HUES64 (cell line): Measurements from ENCODE around the gene S100A2.
"Not testable (repeated sequence)": the region's sequence is repeated elsewhere in the genome, so short reads cannot be mapped to it uniquely, and the experiment has no call there.

Experiments used
- H3K27ac ChIP-seq: 2 replicates; pipeline ENCODE4 v1.7.0; 2013; ENCODE audit warnings: low read depth, low read length, inconsistent platforms
- H3K27me3 ChIP-seq: 2 replicates; pipeline ENCODE4 v1.6.1; 2013; ENCODE audit warnings: mild to moderate bottlenecking, low read length; ENCODE audit not compliant: insufficient read depth
- H3K36me3 ChIP-seq: 2 replicates; pipeline ENCODE4 v1.6.1; 2013; ENCODE audit warnings: mild to moderate bottlenecking, low read length; ENCODE audit not compliant: insufficient read depth
- H3K4me1 ChIP-seq: 2 replicates; pipeline ENCODE4 v1.6.1; 2013; ENCODE audit warnings: mild to moderate bottlenecking, low read length, moderate library complexity; ENCODE audit not compliant: insufficient read depth
- H3K4me3 ChIP-seq: 2 replicates; pipeline ENCODE4 v1.5.1; 2013; ENCODE audit warnings: mild to moderate bottlenecking, low read length, moderate library complexity
- H3K9ac ChIP-seq: 2 replicates; pipeline ENCODE4 v1.6.1; 2013; ENCODE audit warnings: mild to moderate bottlenecking, low read depth, low read length
- H3K9me3 ChIP-seq: 2 replicates; pipeline ENCODE4 v1.6.1; 2013; ENCODE audit warnings: low read depth, low read length; ENCODE audit not compliant: insufficient read depth
- WGBS: fragments of 150-250, 120-280 bp; methylation state at CpG from one replicate; pipeline ENCODE4 v1.1.7; 2013; ENCODE audit warnings: missing lambda C conversion rate; 5-methylcytosine and 5-hydroxymethylcytosine counted together

S100A2 gene

DNA sequence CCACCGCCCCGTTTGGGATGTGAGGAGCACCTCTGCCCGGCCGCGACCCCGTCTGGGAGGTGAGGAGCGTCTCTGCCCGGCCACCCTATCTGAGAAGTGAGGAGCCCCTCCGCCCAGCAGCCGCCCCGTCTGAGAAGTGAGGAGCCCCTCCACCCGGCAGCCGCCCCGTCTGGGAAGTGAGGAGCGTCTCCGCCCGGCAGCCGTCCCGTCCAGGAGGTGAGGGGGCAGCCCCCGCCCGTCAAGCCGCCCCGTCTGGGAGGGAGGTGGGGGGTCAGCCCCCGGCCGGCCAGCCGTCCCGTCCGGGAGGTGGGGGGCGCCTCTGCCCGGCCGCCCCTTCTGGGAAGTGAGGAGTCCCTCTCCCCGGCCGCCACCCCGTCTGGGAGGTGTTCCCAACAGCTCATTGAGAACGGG lies 9.4 kb upstream of the S100A2 start:
- 92% methylated on average over 35 of the region's 35 CpGs for WGBS
- not testable (repeated sequence) for H3K9me3 ChIP-seq, H3K27ac ChIP-seq, H3K4me3 ChIP-seq, H3K9ac ChIP-seq, H3K36me3 ChIP-seq, H3K27me3 ChIP-seq
- H3K4me1 ChIP-seq = peaks cover 16% of the 10 kb centered on the region; the same call in 1 of the 2 replicates

GRCh38 chr1:153573351-153573750 lies 7.7 kb upstream of the S100A2 start:
- H3K9ac ChIP-seq = no peak overlapping the region
- H3K36me3 ChIP-seq = no peaks in the 10 kb centered on the region
- peaks cover 8% of the 10 kb centered on the region for H3K4me1 ChIP-seq
- H3K27me3 ChIP-seq = no peaks in the 10 kb centered on the region
- WGBS = 94% methylated on average over 3 of the region's 3 CpGs
- peaks cover 3% of the 10 kb centered on the region; the same call in 1 of the 2 replicates for H3K9me3 ChIP-seq
- H3K27ac ChIP-seq = no peak overlapping the region
- no peak overlapping the region for H3K4me3 ChIP-seq

- 48% methylated on average over 3 of the region's 3 CpGs for WGBS
- Histone ChIP-seq H3K27ac (no peak overlapping the region), H3K9me3 (peaks cover 3% of the 10 kb centered on the region; the same call in 1 of the 2 replicates), H3K27me3 (no peaks in the 10 kb centered on the region), H3K36me3 (no peaks in the 10 kb centered on the region), H3K4me3 (no peak overlapping the region), H3K4me1 (peaks cover 8% of the 10 kb centered on the region), H3K9ac (no peak overlapping the region)
Measured at GRCh38 chr1:153572569-153573015, 6.9 kb upstream of the S100A2 start.

- Histone ChIP-seq H3K36me3 (no peaks in the 10 kb centered on the region), H3K4me1 (peaks cover 16% of the 10 kb centered on the region), H3K9me3 (peaks cover 3% of the 10 kb centered on the region; the same call in 1 of the 2 replicates), H3K9ac (no peak overlapping the region), H3K4me3 (no peak overlapping the region), H3K27me3 (no peaks in the 10 kb centered on the region), H3K27ac (no peak overlapping the region)
- 84% methylated on average over 7 of the region's 7 CpGs for WGBS
Measured at GRCh38 chr1:153571706-153572105, 6.1 kb upstream of the S100A2 start.

- Histone ChIP-seq H3K4me3 (no peak overlapping the region), H3K9me3 (peaks cover 3% of the 10 kb centered on the region; the same call in 1 of the 2 replicates), H3K9ac (no peak overlapping the region), H3K27ac (no peak overlapping the region), H3K36me3 (no peaks in the 10 kb centered on the region), H3K27me3 (no peaks in the 10 kb centered on the region), H3K4me1 (peaks cover 23% of the 10 kb centered on the region)
- WGBS = 96% methylated on average over 5 of the region's 5 CpGs
Measured at GRCh38 chr1:153570874-153571273, 5.2 kb upstream of the S100A2 start.

- Histone ChIP-seq H3K4me3 (no peak overlapping the region), H3K27me3 (no peaks in the 10 kb centered on the region), H3K9me3 (peaks cover 3% of the 10 kb centered on the region; the same call in 1 of the 2 replicates), H3K9ac (no peak overlapping the region), H3K27ac (no peak overlapping the region), H3K4me1 (peaks cover 31% of the 10 kb centered on the region), H3K36me3 (no peaks in the 10 kb centered on the region)
- 96% methylated on average over 8 of the region's 8 CpGs for WGBS
Measured at GRCh38 chr1:153569465-153569864, 3.8 kb upstream of the S100A2 start.

GRCh38 chr1:153568367-153569099 lies 2.9 kb upstream of the S100A2 start:
- H3K27me3 ChIP-seq = no peaks in the 10 kb centered on the region
- H3K9ac ChIP-seq = peak overlapping the region; percentile 9; the same call in 1 of the 2 replicates
- H3K9me3 ChIP-seq = no peaks in the 10 kb centered on the region
- no peaks in the 10 kb centered on the region for H3K36me3 ChIP-seq
- H3K4me3 ChIP-seq = peak overlapping the region; percentile 15
- peak overlapping the region; percentile 0; the same call in 1 of the 2 replicates for H3K27ac ChIP-seq
- peaks cover 31% of the 10 kb centered on the region for H3K4me1 ChIP-seq
- WGBS = 22% methylated on average over 25 of the region's 25 CpGs

DNA sequence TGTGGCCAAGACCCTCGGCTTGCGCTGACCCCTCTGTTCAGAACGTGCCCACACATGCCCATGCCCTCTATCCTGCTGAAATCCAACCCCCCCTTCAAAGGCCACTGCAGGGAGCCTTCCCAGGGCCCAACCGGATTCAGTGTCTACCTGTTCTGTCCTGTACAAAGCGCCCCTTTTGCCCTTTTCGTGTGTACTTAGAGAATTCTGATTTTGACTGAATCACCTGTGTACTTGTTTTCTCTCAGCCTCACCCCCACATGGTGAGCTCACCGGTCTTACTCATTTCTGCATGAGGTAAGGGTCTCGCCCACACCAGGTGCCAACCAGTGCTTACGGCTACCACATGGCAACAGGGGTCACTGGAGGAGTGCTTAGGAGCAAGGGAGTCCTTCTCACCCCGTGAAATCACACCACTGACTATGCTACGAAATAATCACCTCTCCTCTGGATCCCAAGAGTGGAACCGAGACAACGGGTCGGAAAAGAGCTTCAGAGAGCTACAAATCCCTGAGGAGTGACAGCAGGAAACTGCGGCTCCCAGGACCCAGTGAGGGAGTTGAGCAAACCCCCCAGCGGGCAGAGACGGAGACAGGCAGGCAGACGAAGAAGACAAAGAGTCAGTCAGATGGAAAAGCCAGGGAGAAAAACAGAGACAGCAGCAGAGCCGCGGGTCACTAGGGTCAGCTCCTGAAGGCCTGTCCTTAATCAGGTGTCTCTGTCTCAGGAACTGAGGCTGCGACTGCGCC lies 2.1 kb upstream of the S100A2 start:
- Histone ChIP-seq H3K9ac (peak overlapping the region; percentile 9; the same call in 1 of the 2 replicates), H3K27me3 (no peaks in the 10 kb centered on the region), H3K9me3 (no peaks in the 10 kb centered on the region), H3K36me3 (no peaks in the 10 kb centered on the region), H3K4me3 (peak overlapping the region; percentile 15), H3K27ac (peak overlapping the region; percentile 0; the same call in 1 of the 2 replicates), H3K4me1 (peaks cover 31% of the 10 kb centered on the region)
- WGBS = 66% methylated on average over 22 of the region's 22 CpGs

DNA sequence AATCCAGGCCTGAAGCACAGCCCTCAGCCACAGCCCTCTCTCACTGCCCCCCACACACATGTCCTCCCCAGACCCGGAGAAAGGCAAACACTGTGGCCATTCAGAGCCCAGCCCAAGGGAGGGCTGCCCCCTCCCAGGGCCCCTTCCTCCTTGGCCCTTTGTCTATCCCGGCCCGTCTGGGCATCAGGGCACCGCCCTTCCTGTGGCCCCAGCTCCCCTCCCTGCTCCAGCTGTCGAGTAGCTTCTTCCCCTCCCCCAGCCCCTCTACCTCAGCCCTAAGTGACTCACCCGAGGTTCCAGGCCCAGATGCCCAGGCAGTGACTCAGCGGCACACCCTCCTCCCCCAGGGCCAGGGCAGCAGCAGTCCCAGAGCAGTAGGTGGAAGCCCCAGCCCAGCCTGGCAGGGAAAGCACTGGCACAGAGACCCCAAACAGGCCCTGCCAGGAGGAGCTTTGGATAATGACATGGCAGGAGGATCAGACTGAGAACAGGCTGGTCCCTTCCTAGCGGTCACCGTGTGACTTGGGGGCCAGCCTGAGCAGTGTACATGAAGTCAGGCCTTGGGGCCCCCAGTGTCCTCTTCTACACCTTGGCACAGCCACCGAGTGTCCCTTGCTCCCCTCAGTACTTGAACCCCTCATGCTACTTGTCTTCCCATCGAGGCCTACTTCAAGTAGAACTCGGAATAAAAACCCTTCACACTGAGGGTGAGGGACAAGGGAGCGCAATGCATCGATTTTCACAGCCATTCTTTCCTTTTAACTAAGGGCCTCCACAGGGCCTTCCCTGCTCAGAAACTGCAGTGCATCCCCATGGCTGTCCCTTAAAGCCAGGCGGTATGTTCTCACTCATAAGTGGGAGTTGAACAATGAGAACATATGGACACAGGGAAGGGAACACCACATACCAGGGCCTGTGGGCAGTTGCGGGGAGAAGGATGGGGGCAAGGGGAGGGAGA lies 1.0 kb upstream of the S100A2 start:
- no peaks in the 10 kb centered on the region for H3K9me3 ChIP-seq
- 44% methylated on average over 16 of the region's 16 CpGs for WGBS
- H3K4me3 ChIP-seq = no peak overlapping the region; the same call in 1 of the 2 replicates
- peak overlapping the region; percentile 66 for H3K27ac ChIP-seq
- peaks cover 31% of the 10 kb centered on the region for H3K4me1 ChIP-seq
- H3K27me3 ChIP-seq = no peaks in the 10 kb centered on the region
- no peaks in the 10 kb centered on the region for H3K36me3 ChIP-seq
- peak overlapping the region; percentile 71 for H3K9ac ChIP-seq

DNA sequence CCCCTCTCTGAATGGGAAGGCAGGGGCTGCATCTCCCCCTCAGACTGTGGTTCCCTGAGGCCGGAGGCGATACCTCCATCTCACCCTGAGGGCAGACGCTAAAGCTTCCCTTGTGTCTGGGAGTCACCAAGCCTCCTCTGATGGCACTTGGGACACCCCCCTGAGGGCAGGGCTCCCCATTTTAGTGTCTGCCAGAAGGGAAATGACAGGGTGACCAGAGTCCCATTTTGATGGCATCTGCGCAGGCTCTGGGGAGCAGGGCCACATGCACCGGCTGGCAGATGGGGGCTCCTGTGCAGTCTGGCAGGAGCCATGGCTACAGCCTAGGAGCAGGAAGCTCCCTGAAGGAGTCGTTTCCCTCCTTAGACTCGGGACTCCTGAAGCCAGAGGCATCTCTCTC lies 1.7 kb downstream of the S100A2 start:
- Histone ChIP-seq H3K4me3 (no peak overlapping the region), H3K27me3 (no peaks in the 10 kb centered on the region), H3K4me1 (peaks cover 31% of the 10 kb centered on the region), H3K9me3 (no peaks in the 10 kb centered on the region), H3K27ac (no peak overlapping the region), H3K36me3 (no peaks in the 10 kb centered on the region), H3K9ac (no peak overlapping the region)
- 92% methylated on average over 7 of the region's 7 CpGs for WGBS
